OCI-LY3 (cell line): ENCODE data around the gene ZBTB24.

Experiments used
- EZH2phosphoT487 ChIP-seq: fragments of 200-600 bp; shearing (Covaris generic); IDR thresholded peaks from 2 replicates; pipeline ENCODE4 v1.6.1; 2018; ENCODE audit warnings: antibody characterized with exemption, mixed run types, low read depth
- TF ChIP-seq, protein P1 (sequence below): fragments of 200-600, 300-600 bp; sonication (generic); IDR thresholded peaks from 2 replicates; pipeline ENCODE4 v1.5.1; 2014; ENCODE audit warnings: antibody characterized with exemption, low read length, low read depth

GRCh38 chr6:109482905-109483734 lies at the start of gene ZBTB24:
- TF ChIP-seq, protein P1, sequence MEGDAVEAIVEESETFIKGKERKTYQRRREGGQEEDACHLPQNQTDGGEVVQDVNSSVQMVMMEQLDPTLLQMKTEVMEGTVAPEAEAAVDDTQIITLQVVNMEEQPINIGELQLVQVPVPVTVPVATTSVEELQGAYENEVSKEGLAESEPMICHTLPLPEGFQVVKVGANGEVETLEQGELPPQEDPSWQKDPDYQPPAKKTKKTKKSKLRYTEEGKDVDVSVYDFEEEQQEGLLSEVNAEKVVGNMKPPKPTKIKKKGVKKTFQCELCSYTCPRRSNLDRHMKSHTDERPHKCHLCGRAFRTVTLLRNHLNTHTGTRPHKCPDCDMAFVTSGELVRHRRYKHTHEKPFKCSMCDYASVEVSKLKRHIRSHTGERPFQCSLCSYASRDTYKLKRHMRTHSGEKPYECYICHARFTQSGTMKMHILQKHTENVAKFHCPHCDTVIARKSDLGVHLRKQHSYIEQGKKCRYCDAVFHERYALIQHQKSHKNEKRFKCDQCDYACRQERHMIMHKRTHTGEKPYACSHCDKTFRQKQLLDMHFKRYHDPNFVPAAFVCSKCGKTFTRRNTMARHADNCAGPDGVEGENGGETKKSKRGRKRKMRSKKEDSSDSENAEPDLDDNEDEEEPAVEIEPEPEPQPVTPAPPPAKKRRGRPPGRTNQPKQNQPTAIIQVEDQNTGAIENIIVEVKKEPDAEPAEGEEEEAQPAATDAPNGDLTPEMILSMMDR, result no peak
- no peak for TF ChIP-seq EZH2phosphoT487
